Kidney (tissue), 14 donors: ENCODE data around the gene DIABLO. TPM values are rescaled to one million over a fixed set of nuclear protein-coding genes. Genes with fewer than 3 reads are reported as not detected.

ENCODE experiments used
- DNase-seq, 5 donors: peaks; one replicate each; pipeline ENCODE4 v3.0.0-alpha.2; 2013 to 2020
- FAIRE-seq: peaks from 2 replicates; lab custom pipeline; 2012; peaks lifted over from hg19 to GRCh38; lab: Jason Lieb, UNC
- H3K27ac ChIP-seq, 2 donors: one replicate each; pipeline ENCODE4 v1.7.0; 2013; ENCODE audit warnings: low read depth in 2 of 2, low read length in 2 of 2, inconsistent platforms in 1 of 2
- H3K27me3 ChIP-seq: one replicate; pipeline ENCODE4 v1.7.1; 2013; ENCODE audit warnings: low read length, inconsistent platforms; ENCODE audit not compliant: control insufficient read depth, insufficient read depth
- H3K36me3 ChIP-seq, 3 donors: one replicate each; pipeline versions ENCODE4 v1.7.0 to v1.7.1; 2013; ENCODE audit warnings: low read length in 3 of 3, control low read depth in 1 of 3, inconsistent platforms in 1 of 3; ENCODE audit not compliant: insufficient read depth in 3 of 3, control insufficient read depth in 2 of 3
- H3K4me1 ChIP-seq, 3 donors: one replicate each; pipeline versions ENCODE4 v1.7.0 to v1.7.1; 2013; ENCODE audit warnings: low read length in 3 of 3, inconsistent platforms in 1 of 3, low read depth in 1 of 3; ENCODE audit not compliant: control insufficient read depth in 2 of 3, insufficient read depth in 2 of 3
- H3K4me3 ChIP-seq, 3 donors: one replicate each; pipeline versions ENCODE4 v1.7.0 to v1.8.1; 2013; ENCODE audit warnings: low read length in 3 of 3, control low read depth in 1 of 3, inconsistent platforms in 1 of 3
- H3K9ac ChIP-seq, 3 donors: one replicate each; pipeline versions ENCODE4 v1.7.0 to v1.7.1; 2013; ENCODE audit warnings: low read length in 3 of 3, control low read depth in 1 of 3, inconsistent platforms in 1 of 3
- H3K9me3 ChIP-seq, 3 donors: one replicate each; pipeline versions ENCODE4 v1.7.0 to v1.7.1; 2013; ENCODE audit warnings: low read length in 3 of 3, control low read depth in 1 of 3, inconsistent platforms in 1 of 3; ENCODE audit not compliant: control insufficient read depth in 2 of 3, insufficient read depth in 1 of 3
- CTCF ChIP-seq: IDR thresholded peaks from 3 replicates; pipeline ENCODE4 v1.5.1; 2012; ENCODE audit warnings: mild to moderate bottlenecking, moderate library complexity, borderline replicate concordance; ENCODE audit not compliant: insufficient read depth; ENCODE audit errors: extremely low read depth
- intact Hi-C: fragments of 100-400 bp; cut with DNase I; formaldehyde crosslinking; loops from one replicate; pipeline ENCODE4 v1.11.1; 2022
- polyA plus RNA-seq: library from polyadenylated mRNA; stranded (reverse); fragments of 350-450 nt; fragmentation: Illumina TruSeq; extraction: RNeasy Lipid Tissue Mini Kit (QIAGEN cat#74804); gene quantifications from one replicate; pipeline ENCODE4 v1.2.3, GENCODE V29; 2014; ENCODE audit warnings: low read depth, low replicate concordance; ENCODE audit not compliant: insufficient read depth
- total RNA-seq: library from RNA; stranded (reverse); fragmentation: NEBNext Ultra II Directional; extraction: Animal tissue kit (Norgen Biotek cat#: 25700); gene quantifications from one replicate; pipeline ENCODE4 v1.2.1, GENCODE V29; 2021
- donor health status: control.
- donor health status: control.
- donor health status: control.
- donor health status: control.
- donor health status: control.
- donor health status: DM: yes; HTN: yes; CAD: no.
- donor health status: Normal renal cell carcinoma (clear cell type).

Gene DIABLO
- total and polyA plus RNA-seq, 2 donors from 2014 or later, result 43.7 to 97.7 TPM

DNA sequence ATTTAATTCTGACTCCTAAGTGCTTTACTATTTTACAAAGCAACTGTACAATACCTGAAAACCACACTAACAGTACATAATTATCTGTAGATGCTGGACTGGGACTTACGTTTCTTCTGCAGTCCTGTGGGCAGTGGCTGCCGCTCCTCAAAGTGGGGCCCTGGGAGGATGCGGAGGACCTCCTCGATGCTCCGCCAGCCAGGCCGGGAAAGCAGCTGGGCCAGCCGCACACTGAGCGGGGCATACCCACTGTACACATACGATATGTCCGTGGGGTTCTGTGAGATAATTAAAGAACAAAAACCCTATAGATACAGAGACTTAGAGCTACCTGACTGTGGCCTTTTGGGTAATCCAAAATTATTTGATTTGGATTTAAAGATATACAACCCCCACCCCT lies 6.8 kb upstream of the DIABLO start:
- no peak for TF ChIP-seq CTCF
- Histone ChIP-seq H3K9me3 (no peaks in the 10 kb centered on the region), H3K4me3 (no peak overlapping the region), H3K27me3 (no peaks in the 10 kb centered on the region), H3K9ac (no peak overlapping the region), H3K27ac (no peak overlapping the region), H3K4me1 (no peaks in the 10 kb centered on the region), H3K36me3 (peaks cover 2 to 54% (median 16%) of the 10 kb centered on the region in 3 donors)
- FAIRE-seq (no peak), DNase-seq (no peak)
- intact Hi-C loops, result no loop called here

DNA sequence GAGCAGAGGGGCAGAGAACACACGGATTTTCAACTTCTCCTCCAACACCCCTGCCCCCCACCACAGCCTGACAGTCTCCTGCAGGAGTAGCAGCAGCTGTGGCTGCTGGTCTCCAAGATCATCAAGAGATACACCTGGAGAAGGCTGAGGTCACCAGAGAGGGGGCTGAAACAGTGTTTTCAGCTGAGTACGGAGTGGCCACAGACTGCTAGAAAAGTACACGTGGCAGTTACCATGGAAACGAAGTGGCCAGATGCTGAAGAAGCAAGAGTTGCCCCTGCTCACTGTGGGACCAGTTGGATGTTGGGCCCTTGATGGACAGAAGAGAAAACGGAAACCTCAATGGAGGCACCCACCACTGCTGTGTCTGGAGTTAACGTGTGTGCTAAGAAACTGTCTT lies 4.9 kb upstream of the DIABLO start:
- intact Hi-C loops, result no loop called here
- TF ChIP-seq CTCF, result no peak
- no peak overlapping the region for H3K9ac ChIP-seq
- peaks cover 0 to 9% (median 0%) of the 10 kb centered on the region in 3 donors for H3K4me1 ChIP-seq
- no peak overlapping the region for H3K27ac ChIP-seq
- H3K9me3 ChIP-seq, result no peaks in the 10 kb centered on the region
- H3K4me3 ChIP-seq, result no peak overlapping the region
- DNase-seq (no peak), FAIRE-seq (no peak)
- H3K36me3 ChIP-seq, result peaks cover 2 to 44% (median 14%) of the 10 kb centered on the region in 3 donors
- no peaks in the 10 kb centered on the region for H3K27me3 ChIP-seq

DNA sequence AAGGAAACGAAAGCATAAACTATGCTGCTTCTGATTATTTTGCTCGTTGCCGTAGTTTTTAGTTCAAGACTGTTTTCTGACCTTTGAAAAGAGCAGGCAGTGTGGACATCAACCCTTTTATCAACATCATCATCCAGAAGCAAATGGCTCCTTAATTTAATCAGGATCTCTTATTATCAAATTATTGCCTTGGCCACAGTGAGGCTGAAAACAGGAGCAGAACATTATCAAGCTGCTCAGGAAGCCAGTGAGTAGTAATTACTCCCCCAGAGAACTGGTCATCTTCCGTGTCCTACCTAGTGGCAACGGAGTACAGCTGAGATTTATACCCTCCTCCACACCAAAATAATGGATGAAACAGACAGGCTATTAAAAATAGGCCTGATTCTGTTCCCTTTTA lies 2.2 kb upstream of the DIABLO start:
- Histone ChIP-seq H3K4me3 (no peak overlapping the region), H3K27ac (no peak overlapping the region), H3K36me3 (peaks cover 2 to 40% (median 9%) of the 10 kb centered on the region in 3 donors), H3K27me3 (no peaks in the 10 kb centered on the region), H3K9ac (no peak overlapping the region), H3K9me3 (no peaks in the 10 kb centered on the region), H3K4me1 (peaks cover 0 to 15% (median 0%) of the 10 kb centered on the region in 3 donors)
- DNase-seq (no peak), FAIRE-seq (no peak)
- TF ChIP-seq CTCF, result no peak
- intact Hi-C loops, result no loop called here

GRCh38 chr12:122227341-122227740 lies 1.5 kb upstream of the DIABLO start:
- no peaks in the 10 kb centered on the region for H3K27me3 ChIP-seq
- no peak overlapping the region for H3K4me3 ChIP-seq
- peaks cover 2 to 41% (median 9%) of the 10 kb centered on the region in 3 donors for H3K36me3 ChIP-seq
- FAIRE-seq, result no peak
- no peak for TF ChIP-seq CTCF
- DNase-seq, result peak in 2 of 5 donors; percentile 52 to 77
- H3K27ac ChIP-seq, result no peak overlapping the region
- peaks cover 0 to 15% (median 0%) of the 10 kb centered on the region in 3 donors for H3K4me1 ChIP-seq
- H3K9me3 ChIP-seq, result no peaks in the 10 kb centered on the region
- H3K9ac ChIP-seq, result no peak overlapping the region
- intact Hi-C loops, result no loop called here
